GM21367 (cell line): Measurements from ENCODE around the gene SDK1.
A peak's percentile ranks its signal among the peaks of the same experiment; 100 is the strongest.

Experiments used
- ATAC-seq: cut with Tn5 transposase; IDR thresholded peaks from one replicate; pipeline ENCODE4 v1.9.1; 2021; ENCODE audit not compliant: unreplicated experiment

The SDK1 gene

GRCh38 chr7:3283130-3283704 lies 17.8 kb upstream of the SDK1 start:
- ATAC-seq = no peak

- ATAC-seq = no peak
These were observed 15.4 kb upstream of the SDK1 start for GRCh38 chr7:3285652-3286051.

GRCh38 chr7:3289996-3290395 lies 11.1 kb upstream of the SDK1 start:
- ATAC-seq = no peak

- ATAC-seq = no peak
These were observed 8.4 kb upstream of the SDK1 start for GRCh38 chr7:3292694-3293093.

GRCh38 chr7:3294432-3295100 lies 6.5 kb upstream of the SDK1 start:
- no peak for ATAC-seq

GRCh38 chr7:3297105-3297819 lies 3.8 kb upstream of the SDK1 start:
- ATAC-seq = no peak

- ATAC-seq = no peak
These were observed 816 bp upstream of the SDK1 start for GRCh38 chr7:3300221-3300650.

GRCh38 chr7:3301449-3301731 lies 338 bp downstream of the SDK1 start:
- ATAC-seq = peak; percentile 8

- ATAC-seq = no peak
These were observed 973 bp downstream of the SDK1 start for GRCh38 chr7:3301831-3302618.

GRCh38 chr7:3302681-3303320 lies 1.7 kb downstream of the SDK1 start:
- ATAC-seq = no peak

- ATAC-seq = no peak
These were observed 3.1 kb downstream of the SDK1 start for GRCh38 chr7:3304131-3304530.

GRCh38 chr7:3307435-3307834 lies 6.4 kb downstream of the SDK1 start:
- ATAC-seq = no peak

- no peak for ATAC-seq
These were observed 8.1 kb downstream of the SDK1 start for GRCh38 chr7:3309140-3309539.

GRCh38 chr7:3309956-3310355 lies 8.9 kb downstream of the SDK1 start:
- ATAC-seq = no peak

GRCh38 chr7:3310884-3311283 lies 9.8 kb downstream of the SDK1 start:
- no peak for ATAC-seq

GRCh38 chr7:3312583-3312982 lies 11.5 kb downstream of the SDK1 start:
- no peak for ATAC-seq

GRCh38 chr7:3318874-3319273 lies 17.8 kb downstream of the SDK1 start:
- no peak for ATAC-seq

- ATAC-seq = no peak
These were observed 20.2 kb downstream of the SDK1 start for GRCh38 chr7:3321206-3321605.

- no peak for ATAC-seq
These were observed 20.7 kb downstream of the SDK1 start for GRCh38 chr7:3321745-3322144.

GRCh38 chr7:3326246-3326645 lies 25.2 kb downstream of the SDK1 start:
- no peak for ATAC-seq

GRCh38 chr7:3327099-3327498 lies 26.0 kb downstream of the SDK1 start:
- no peak for ATAC-seq
